Retinal pigment epithelial cell (primary cell): ENCODE data around the gene COX4I1.
"Not testable (repeated sequence)": the region's sequence is repeated elsewhere in the genome, so short reads cannot be mapped to it uniquely, and the experiment has no call there.

Source experiments
- DNase-seq: peaks from one replicate; pipeline ENCODE4 v3.0.0-alpha.2; 2010; ENCODE audit warnings: low read depth
- H3K4me3 ChIP-seq: 2 replicates; pipeline ENCODE4 v1.5.1; 2011; ENCODE audit warnings: mild to moderate bottlenecking, low read length, control low read depth, moderate library complexity
- TF ChIP-seq, protein P1 (sequence below): conservative IDR thresholded peaks from 2 replicates; pipeline ENCODE4 v1.5.1; 2011; ENCODE audit warnings: low read depth, low read length, control low read depth, inconsistent platforms

Gene COX4I1

GRCh38 chr16:85816159-85816558 lies 16.7 kb downstream of the COX4I1 start:
- no peak for DNase-seq
- TF ChIP-seq, protein P1, sequence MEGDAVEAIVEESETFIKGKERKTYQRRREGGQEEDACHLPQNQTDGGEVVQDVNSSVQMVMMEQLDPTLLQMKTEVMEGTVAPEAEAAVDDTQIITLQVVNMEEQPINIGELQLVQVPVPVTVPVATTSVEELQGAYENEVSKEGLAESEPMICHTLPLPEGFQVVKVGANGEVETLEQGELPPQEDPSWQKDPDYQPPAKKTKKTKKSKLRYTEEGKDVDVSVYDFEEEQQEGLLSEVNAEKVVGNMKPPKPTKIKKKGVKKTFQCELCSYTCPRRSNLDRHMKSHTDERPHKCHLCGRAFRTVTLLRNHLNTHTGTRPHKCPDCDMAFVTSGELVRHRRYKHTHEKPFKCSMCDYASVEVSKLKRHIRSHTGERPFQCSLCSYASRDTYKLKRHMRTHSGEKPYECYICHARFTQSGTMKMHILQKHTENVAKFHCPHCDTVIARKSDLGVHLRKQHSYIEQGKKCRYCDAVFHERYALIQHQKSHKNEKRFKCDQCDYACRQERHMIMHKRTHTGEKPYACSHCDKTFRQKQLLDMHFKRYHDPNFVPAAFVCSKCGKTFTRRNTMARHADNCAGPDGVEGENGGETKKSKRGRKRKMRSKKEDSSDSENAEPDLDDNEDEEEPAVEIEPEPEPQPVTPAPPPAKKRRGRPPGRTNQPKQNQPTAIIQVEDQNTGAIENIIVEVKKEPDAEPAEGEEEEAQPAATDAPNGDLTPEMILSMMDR: no peak
- H3K4me3 ChIP-seq: no peak overlapping the region

DNA sequence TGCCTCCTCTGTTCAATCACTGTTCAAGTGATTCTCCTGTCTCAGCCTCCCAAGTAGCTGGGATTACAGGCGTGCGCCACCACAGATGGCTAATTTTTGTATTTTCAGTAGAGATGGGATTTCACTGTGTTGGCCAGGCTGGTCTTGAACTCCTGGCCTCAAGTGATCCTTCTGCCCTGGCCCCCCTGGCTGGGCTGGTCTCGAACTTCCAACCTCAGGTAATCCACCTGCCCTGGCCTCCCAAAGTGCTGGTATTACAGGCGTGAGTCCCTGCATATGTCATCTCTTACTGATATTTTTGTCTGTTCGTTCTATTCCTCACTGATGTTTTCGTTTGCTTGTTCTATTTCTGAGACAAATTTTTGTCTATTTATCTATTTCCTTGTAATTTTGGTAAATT lies 17.7 kb downstream of the COX4I1 start:
- DNase-seq, H3K4me3 ChIP-seq: not testable (repeated sequence)

DNA sequence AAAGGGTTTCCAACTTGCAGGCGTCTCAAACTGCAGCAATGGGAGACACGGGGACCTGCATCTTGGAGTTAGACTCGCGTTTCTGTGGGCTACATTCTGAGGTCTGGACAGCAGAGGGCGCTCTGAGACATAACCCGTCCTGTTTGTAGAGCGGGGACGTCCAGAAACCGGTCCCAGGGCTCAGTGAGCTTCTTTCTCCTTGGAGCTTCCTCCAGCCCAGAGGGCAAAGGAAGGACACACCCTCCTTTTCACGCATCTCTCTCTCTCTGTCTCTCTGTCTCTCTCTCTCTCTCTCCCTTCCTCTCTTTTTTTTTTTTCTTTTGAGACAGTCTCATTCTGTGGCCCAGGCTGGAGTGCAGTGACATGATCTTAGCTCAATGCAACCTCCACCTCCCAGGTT lies 19.8 kb downstream of the COX4I1 start:
- TF ChIP-seq, protein P1: peak; percentile 82
- H3K4me3 ChIP-seq: no peak overlapping the region
- no peak for DNase-seq

GRCh38 chr16:85819771-85820170 lies 20.3 kb downstream of the COX4I1 start:
- TF ChIP-seq, protein P1: no peak
- H3K4me3 ChIP-seq: no peak overlapping the region
- no peak for DNase-seq

GRCh38 chr16:85820604-85821372 lies 21.3 kb downstream of the COX4I1 start:
- DNase-seq: no peak
- no peak overlapping the region for H3K4me3 ChIP-seq
- TF ChIP-seq, protein P1: no peak

DNA sequence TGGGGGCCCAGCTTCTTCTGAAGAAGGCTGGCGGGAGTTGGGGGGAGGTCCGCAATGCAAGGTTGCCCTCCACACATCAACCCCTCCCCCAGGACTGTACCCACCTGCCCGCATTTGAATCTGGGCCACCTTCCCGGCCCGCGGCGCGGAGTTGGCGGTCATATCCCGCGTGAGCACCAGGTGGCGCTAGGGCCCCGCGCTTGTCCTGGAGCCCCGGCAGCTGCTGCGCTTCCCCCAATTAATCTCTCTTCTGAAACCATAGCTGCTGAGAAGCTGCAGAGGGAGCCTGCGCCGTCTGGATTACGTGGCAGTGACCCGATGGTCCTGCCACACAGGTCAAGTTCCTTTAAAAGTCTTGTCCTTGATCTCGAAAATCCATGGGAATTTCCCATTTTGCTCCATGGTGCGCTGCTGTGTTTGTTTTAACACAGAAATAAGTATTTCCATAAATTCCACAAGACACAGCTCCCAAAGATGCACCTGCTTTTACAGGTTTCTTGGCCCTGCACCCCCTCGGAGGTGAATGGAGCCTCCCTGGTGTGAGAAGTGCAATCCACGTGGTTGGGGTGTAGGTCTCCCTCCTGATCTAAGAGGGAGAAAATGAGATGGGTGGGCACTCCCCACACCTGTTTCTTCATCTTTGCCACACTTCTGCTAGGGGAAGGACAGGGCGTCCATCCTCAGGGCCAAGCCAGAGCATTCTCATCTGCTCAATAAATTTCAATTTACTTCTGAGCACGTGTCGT lies 22.1 kb downstream of the COX4I1 start:
- DNase-seq: no peak
- H3K4me3 ChIP-seq: no peak overlapping the region
- TF ChIP-seq, protein P1: peak; percentile 88

DNA sequence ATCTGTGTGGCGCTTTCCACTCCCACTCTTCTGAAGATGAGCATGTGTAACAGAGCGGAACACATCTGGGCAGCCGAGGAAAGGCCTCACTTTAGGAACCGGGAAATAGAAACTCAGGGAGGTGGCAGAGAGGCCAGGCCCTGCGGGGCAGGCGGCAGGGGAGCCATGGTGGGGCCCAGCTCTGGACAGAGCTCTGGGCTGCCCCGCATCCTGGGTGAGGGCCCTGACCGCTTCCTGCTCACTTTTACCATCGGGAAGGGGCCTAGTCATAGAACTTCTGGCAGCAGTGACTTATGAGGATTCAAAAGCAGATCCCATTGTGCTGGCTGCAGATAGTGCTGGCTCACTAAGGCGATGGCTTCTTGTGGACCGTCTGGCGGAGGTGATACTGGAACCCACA lies 22.6 kb downstream of the COX4I1 start:
- no peak overlapping the region for H3K4me3 ChIP-seq
- no peak for DNase-seq
- TF ChIP-seq, protein P1: no peak
